HG02981 (cell line): Measurements from ENCODE around the gene TPP1.

Experiments used
- ATAC-seq: cut with Tn5 transposase; IDR thresholded peaks from one replicate; pipeline ENCODE4 v1.9.1; 2021; ENCODE audit warnings: mild to moderate bottlenecking, moderate library complexity; ENCODE audit not compliant: unreplicated experiment

Gene TPP1

DNA sequence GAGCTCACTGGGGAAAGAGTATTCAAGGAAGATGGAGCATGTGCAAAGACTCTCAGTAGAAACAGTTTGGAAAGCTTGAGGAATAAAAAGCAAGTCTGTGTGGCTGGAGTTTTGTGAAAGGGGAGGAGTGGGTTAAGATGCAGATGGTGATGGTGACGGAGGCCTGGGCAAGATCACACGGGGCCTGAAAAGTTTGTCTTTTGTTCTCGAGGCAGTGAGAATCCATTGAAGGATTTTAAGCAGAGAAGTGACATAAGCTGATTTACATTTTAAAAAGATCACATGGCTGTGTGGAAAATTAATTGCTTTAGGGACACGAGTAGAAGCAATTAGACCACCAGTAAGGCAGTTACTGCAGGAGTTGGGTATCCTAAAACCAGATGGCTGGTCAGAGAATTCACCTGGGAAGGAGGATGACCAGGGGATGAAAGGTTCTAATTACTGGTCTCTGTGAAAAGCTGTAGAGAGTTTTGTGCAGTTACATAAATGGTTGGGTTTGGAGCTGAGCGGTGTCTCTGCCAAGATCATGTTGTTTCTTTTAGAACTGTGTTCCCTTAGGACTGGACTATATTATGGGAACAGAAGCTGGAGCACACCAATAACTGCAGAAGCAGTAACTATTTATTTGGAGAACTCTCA is 22.9 kb downstream of the TPP1 start:
- ATAC-seq: no peak

DNA sequence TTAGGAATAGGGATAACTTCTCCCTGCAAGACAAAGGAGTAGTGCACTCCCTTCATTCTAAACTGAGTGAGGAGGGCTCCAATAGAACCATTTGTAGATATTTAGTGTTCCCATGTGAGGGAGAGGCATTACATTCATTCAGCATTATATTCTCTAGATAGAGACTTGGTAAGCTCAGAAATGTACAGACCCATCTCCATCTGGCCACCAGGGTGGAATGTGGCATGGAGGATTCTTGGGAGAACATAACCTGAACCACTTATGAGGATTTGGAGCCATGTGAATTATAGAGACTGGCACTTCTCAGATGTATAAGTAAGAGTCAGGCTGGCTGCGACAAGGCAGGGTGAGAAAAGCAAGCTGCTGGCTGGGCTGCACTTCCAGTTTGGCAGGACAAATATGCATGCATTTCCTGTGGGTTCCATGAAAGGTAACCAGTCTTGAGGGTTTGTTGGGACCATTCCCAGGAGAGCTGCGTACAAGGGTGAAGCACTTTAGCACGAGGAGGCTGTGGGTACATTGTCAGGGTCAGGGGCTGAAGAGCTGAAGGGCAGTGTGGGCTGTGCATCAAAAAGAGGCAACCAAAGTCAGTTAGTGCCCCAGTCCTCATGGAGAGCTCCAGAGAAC is 25.0 kb downstream of the TPP1 start:
- no peak for ATAC-seq

DNA sequence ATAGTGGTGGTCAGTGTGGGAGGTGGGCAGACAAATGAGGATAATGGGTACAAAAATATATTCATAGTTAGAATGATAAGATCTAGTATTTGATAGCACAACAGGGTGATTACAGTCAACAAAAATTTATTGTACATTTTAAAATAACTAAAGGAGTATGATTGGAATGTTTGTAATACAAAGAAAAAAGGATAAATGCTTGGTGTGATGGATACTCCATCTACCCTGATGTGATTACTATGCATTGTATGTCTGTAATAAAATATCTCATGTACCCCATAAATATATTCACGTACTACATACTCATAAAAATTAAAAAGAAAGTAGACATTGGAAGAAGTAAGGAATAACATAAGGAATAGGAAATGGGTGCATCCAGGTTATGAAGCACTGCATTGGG is 31.2 kb downstream of the TPP1 start:
- ATAC-seq: no peak

DNA sequence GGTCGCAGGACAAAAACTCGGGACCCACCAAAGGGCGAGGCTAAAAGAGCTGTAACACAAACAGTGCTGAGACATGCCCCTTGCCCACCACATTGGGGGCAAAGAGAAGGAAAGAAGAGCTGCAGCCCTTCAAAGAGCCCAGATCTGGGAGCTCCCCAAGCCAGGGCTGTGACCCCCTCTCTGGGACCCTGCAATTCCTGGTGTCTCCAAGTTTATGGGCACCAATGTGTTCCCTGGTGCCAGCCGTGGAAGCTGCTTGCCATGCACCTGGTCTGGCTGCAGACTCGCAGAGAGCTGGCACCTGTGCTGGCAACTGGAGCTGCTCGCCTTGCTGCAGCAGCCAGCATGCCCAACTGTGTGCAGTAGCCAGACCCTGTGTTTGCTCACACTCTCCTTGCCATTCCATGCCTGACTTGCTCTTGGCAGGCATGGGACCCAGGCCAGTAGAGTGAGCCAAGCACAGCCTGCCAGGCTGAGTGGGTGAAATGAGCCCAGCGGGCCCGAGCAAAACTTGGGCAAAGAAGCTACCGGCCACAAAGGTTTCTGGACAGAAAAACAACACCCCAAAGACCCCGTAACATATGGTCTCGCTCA is 31.8 kb downstream of the TPP1 start:
- no peak for ATAC-seq

DNA sequence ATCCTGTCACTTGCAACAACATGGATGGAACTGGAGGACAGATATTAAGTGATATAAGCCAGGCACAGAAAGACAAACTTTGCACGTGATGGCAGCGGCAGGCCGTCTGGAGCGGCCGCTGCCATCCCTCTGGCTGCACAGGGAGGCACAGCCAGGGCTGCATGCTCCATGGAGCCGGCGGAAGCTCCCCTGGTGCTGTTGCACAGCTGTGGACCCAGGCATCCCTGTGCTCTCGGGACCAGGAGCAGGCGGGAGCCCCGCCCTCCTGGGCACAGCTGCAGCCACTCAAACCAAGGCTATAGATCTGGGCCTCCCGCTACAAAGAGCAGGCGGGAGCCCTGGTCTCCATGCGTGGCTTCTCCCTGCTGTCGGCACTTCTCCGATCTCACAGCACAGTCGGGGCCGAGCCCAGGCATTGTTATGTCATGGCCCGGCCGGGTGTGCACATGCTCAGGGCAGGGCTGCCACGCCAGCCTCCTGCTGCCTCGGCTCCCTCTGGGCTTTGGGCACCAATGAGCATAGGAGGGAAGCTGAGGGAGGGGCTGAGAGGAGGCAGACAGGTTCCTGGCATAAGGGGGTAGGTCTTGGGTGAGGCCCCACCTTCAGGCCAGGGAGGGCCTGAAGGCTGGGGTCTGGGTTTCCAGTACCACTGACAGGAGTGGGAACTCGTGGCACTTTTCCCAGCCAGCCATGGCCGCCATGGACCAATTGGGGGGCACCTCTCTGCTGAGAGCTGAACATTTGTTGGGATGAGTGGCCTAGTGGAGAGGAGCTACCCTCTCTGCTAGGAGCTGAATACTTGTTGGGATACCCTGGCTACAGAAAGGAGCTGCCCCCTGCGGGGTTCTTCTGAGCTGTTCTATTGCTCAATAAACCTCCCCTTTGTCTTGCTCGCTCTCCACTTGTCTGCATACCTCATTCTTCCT is 32.5 kb downstream of the TPP1 start:
- no peak for ATAC-seq

DNA sequence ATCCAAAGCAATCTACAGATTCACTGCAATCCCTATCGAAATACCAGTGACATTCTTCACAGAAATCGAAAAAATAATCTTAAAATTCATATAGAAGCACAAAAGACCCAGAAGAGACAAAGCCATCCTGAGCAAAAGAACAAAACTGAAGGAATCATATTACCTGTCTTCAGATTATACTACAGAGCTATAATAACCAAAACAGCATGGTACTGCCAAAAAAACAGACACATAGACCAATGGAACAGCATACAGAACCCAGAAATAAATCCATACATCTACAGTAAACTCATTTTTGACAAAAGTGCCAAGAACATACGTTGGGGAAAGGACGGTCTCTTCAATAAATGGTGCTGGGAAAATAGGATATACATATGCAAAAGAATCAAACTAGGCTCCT is 34.7 kb downstream of the TPP1 start:
- ATAC-seq: no peak

DNA sequence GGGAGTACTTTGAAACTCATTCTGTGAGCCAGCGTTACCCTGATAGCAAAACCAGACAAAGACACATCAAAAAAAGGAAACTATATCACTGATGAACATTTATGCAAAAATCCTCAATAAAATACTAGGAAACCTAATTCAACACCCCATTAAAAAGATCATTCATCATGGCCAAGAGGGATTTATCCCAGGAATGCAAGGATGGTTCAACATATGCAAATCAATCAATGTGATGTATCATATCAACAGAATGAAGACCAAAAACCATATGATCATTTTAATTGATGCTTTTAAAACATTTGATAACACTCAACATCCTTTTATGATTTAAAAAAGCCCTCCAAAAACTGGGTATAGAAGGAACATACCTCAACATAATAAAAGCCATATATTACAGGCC is 35.6 kb downstream of the TPP1 start:
- ATAC-seq: no peak

DNA sequence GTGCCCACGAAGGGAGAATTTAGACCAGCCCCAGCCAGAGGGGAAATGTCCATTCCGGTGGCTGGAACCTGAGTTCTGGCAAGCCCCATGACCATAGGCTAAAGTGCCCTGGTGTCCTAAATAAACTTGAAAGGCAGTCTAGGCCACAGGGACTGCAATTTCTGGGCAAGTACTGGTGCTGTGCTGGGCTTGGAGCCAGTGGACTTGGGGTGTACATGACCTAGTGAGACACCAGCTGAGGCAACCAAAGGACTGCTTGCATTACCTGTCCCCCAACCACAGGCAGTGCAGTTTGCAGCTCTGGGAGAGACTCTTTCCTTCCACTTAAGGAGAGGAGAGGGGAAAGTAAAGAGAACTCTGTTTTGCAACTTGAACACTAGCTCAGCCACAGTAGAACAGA is 39.5 kb downstream of the TPP1 start:
- ATAC-seq: no peak

DNA sequence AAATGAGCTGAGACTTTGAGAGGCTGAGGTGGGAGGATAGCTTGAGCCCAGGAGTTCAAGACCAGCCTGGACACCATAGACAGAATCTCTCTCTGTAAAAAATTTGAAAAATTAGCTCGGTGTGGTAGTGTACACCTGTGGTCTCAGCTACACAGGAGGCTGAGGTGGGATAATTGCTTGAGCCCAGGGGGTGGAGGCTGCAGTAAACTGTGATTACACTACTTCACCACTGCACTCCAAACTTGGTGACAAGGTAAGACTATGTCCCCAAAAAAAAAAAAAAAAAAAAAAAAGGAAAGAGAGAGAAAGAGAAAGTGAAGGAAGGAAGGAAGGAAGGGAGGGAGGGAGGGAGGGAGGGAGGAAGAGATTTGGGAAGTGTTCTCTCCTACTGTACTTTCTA is 41.1 kb downstream of the TPP1 start:
- no peak for ATAC-seq

DNA sequence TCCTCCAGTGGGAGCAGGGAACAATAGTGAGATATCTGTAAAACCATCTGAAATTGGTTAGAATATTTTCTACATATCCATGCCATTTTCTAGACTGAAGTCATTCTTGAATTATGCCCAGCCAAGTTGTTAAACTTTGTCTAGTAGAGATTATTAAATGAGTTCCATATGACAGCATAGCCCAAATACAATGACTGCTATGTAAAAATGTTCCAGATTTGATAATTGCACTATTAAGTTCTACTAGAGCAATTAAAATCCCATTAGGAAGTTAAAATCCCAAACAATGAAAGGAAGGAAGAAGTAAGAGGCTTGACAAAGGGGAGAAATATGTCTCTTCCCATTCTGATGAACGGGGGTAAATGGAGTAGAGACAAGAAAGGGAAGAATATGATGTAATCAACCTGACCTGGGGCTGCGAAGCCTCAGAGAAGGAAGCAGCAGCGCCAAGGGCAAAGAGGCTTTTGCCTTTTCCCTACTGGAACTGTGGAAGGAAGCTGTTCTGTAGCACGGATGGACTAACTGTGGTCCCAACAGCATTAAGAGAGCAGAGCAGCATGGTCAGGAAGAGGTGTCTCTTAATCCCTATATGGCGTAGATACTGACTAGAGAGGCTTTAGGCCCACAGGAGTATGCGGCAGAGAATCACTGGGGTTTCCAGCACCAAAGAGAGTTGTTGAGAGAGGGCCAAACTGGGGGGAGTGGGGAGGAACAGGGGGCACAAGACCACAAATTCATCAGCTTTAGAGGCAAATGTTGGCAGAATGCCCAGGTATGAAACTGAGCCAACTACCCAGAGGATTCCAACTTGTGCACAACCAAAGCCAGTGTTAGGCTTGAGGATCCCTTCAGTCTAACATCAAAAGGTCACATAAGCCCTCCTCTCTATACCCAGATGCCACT is 42.5 kb downstream of the TPP1 start:
- no peak for ATAC-seq

DNA sequence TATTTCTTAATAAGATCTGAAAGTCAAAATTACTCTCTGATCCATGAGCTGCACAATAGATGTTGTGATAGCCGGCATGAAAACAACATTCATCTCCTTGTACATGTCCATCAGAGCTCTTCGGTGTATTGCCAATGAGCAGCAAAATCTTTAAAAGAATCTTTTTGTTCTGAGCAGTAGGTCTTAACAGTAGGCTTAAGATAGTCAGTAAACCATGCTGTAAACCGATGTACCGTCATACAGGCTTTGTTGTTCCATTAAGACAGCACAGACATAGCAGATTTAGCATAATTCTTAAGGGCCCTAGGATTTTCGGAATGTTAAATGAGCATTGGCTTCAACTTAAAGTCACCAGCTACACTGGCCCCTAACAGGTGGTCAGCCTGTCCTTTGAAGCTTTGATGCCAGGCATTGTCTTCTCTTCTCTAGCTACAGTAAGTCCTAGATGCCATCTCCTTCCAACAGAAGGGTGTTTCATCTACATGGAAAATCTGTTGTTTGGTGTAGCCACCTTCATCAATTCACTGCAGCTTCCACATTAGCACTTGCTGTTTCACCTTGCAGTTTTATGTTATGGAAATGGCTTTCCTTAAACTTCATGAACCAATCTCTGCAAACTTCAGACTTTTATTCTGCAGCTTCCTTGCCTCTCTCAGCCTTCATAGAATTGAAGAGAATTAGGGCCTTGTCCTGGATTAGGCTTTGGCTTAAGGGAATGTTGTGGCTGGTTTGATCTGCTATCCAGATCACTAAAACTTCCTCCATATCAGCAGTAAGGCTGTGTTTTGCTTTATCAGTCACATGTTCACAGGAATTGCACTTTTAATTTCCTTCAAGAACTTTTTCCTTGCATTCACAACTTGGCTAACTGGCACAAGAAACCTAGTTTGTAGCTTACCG is 44.2 kb downstream of the TPP1 start:
- no peak for ATAC-seq

DNA sequence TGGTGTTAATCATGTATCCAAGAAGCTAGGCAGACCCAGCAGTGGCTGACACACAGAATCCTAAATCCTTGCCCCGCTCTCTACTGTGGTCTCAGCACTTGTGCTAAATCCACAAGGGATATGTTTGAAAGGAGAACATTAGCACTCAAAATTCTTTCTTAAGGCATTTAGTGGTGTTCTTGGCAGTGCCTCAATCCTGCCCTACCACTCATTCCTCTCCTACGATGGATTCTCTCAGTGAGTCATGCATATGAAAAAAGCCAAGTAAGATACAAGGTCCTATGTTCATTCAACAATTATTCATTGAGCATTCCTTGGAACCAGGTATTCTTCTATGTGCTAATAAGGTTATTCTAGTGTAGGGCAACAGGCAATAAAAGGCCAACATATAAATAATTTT is 47.0 kb downstream of the TPP1 start:
- no peak for ATAC-seq

DNA sequence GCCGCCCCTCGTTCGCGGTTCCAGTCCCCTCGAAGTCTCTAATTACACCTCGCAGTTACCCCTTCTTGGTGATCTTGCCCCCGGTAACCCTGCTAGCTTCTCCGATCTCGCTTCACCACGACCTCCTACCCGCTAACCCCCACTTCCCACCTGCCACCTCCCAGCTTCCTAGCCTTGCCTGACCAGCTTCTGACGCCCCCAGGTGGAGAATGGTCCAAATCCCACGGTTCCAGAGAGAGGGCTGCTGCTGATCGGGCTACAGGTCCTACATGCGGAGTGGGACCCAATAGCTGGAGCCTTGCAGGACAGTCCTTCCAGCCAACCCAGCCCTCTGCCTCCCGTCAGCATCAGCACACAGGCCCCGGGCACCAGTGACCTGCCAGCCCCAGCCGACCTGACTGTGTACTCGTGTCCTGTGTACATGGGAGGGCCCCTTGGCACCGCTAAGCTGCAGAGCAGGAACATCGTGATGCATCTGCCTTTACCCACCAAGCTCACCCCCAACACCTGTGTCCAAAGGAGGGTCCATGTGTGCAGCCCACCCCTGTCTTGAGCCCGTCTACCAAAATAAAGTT is 47.7 kb downstream of the TPP1 start:
- ATAC-seq: no peak

DNA sequence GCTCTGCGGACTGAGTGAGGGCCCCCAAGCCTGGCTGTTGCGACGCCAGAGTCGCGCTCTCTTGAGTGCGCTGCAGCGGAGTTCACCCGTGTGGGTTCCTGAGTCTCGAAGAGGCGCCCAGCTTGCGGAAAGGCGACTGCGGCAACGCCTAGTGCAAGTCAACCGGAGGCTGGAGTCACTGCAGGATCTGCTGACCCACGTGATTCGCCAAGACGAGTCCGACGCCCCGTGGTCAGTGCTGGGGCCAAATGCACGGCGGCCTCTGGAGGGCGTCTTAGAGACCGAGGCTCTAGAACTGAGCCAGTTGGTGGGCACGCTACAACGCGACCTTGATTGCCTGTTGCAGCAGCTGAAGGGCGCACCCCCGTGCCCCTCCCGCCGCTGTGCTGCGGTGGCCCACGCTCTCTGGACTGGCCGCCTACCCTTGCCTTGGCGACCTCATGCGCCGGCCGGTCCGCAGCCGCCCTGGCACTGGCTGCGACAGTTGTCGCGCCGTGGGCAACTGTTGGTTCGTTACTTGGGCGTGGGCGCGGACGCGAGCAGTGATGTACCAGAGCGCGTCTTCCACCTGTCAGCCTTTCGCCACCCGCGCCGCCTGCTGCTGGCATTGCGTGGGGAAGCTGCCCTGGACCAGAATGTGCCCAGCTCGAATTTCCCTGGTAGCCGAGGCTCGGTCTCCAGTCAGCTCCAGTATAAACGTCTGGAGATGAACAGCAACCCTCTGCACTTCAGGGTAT is 48.4 kb downstream of the TPP1 start:
- ATAC-seq: no peak

DNA sequence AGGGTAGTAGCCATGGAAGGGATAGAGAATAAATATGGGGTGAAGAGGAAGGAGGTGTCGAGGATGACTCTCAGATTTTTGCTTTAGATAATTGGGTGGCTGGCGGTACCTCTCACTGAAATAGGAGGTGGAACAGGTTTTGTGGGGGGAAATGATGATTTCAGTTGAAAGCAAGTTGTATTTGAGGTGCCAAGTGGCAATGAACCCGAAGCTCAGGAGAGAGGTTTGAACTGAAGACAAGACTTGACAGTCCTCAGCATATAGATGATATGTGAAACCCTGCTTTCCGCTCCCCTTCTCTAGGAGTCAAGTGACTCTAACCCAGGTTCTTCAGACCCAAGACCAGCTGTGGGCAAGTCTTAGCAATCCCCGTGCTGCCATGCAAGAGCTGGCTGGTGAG is 49.5 kb downstream of the TPP1 start:
- no peak for ATAC-seq

DNA sequence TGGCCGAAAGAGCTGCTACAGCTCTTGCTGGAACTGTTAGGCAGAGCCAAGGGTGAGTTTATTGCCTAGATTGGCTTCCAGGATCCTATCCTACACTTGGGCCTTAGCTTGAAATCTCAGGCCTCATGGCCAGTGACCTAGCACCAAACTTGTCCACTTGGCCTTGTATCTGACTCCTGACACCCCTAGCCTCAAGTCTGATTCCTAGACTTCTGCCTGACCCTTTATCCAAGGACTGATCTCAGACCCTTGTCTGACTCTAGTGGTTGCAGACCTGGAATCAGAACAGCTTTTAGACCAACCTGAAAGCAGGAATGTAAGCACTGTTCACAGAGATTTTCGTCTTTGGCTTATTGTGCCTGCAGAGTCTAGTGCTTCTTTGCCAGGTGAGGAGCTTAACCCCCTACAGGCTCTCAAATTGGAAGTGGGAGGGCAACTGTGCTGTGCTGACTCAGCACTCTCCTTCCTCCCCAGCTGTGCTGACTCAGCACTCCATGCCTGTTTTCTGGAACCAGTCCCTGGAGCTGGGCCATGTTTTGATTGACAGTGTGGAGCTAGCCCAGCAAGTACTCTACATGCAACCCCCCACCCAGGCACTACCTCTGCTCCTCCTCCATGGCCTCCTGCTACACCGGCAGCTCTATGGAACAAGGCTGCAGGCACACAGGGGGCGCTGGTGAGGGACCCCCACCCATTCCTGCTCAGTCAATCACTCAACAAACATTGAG is 50.9 kb downstream of the TPP1 start:
- ATAC-seq: no peak

DNA sequence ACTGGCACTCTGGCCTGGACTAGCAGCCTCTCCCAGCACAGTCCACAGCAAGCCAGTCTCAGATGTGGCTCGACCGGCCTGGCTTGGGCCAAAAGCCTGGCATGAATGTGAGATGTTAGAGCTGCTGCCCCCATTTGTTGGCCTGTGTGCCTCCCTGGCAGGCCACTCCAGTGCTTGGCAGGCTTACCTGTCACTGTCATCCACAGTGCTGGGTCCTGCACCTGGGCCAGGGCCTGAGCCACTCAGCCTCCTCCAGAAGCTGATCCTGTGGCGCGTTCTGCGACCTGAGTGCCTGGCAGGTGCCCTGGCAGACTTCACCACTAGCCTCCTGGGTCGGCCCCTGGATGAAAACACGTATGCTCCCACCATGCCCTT is 51.9 kb downstream of the TPP1 start:
- ATAC-seq: no peak
